T-helper 2 cell treated with Interferon-gamma antibody and Interleukin-4, amounts not matched to agents 5 μg/mL and 100 μg/mL, for 36 hours (primary cell): ENCODE results near the gene CPNE1.

ENCODE experiments used
- DNase-seq: peaks from one replicate; pipeline ENCODE4 v3.0.0; 2021; ENCODE audit warnings: low spot score
- H3K27ac Mint-ChIP-seq: one replicate; pipeline ENCODE4 v1.8.0; 2021; ENCODE audit warnings: mild to moderate bottlenecking, mixed read lengths
- H3K27me3 Mint-ChIP-seq: one replicate; pipeline ENCODE4 v1.8.0; 2021; ENCODE audit warnings: low read depth, mixed read lengths
- H3K36me3 Mint-ChIP-seq: one replicate; pipeline ENCODE4 v1.8.0; 2021; ENCODE audit warnings: low read depth, mixed read lengths
- H3K4me1 Mint-ChIP-seq: one replicate; pipeline ENCODE4 v1.8.0; 2021; ENCODE audit warnings: low read depth, mixed read lengths
- H3K4me3 Mint-ChIP-seq: one replicate; pipeline ENCODE4 v1.8.0; 2022; ENCODE audit warnings: mild to moderate bottlenecking, moderate library complexity, mixed read lengths
- H3K9me3 Mint-ChIP-seq: one replicate; pipeline ENCODE4 v1.8.0; 2021; ENCODE audit warnings: mixed read lengths

CPNE1 gene

DNA sequence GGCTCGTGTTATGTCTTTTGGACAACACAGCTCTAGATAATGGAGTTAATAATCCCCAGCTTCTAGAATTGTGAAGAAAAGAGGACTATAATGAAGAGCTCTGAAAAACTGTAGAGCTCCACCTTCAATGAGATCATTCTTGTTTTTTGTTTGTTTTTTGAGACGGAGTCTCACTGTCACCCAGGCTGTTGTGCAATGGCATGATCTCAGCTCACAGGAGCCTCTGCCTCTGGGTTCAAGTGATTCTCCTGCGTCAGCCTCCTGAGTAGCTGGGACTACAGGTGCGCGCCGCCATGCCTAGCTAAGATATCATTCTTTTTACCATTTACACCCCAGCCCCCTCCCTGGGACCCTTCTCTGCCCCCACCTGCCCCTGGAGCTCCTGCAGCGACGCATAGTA, 86.2 kb downstream of the CPNE1 start:
- Mint-ChIP-seq H3K9me3 (peaks cover 6% of the 10 kb centered on the region), H3K36me3 (no peaks in the 10 kb centered on the region), H3K27me3 (peaks cover 3% of the 10 kb centered on the region), H3K27ac (no peak overlapping the region), H3K4me1 (no peaks in the 10 kb centered on the region), H3K4me3 (no peak overlapping the region)
- DNase-seq: no peak

DNA sequence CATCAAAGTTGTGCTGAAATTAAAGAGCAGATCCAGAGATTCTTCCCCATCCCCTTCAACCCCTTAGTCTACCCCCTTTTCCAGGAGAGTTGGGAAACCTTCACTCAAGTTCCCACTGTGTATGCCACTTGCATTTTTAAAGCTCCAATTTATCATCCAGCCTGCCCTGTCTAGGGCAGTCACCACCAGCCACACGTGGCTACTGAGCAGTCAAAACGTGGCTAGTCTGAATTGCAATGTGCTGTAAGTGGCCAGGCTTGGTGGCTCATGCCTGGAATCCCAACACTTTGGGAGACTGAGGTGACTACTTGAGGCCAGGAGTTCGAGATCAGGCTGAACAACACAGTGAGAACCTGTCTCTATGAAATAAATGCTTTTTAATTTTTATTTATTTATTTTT, 87.9 kb downstream of the CPNE1 start:
- Mint-ChIP-seq H3K36me3 (peaks cover 3% of the 10 kb centered on the region), H3K27ac (no peak overlapping the region), H3K4me3 (no peak overlapping the region), H3K4me1 (no peaks in the 10 kb centered on the region), H3K9me3 (peaks cover 11% of the 10 kb centered on the region), H3K27me3 (peaks cover 3% of the 10 kb centered on the region)
- no peak for DNase-seq
